Measurements from ENCODE around the gene CD99L2.

- TF ChIP-seq PATZ1 (CRISPR knock-in tag; IDR thresholded peaks at IDR 0.05; ENCODE audit: borderline replicate concordance) (no peak), ESRRG (CRISPR knock-in tag; IDR thresholded peaks at IDR 0.05) (no peak), GLIS3 (CRISPR knock-in tag; IDR thresholded peaks at IDR 0.05) (no peak), ZFP30 (CRISPR knock-in tag; IDR thresholded peaks at IDR 0.05) (no peak), PPARA (CRISPR knock-in tag; IDR thresholded peaks at IDR 0.05; ENCODE audit: borderline replicate concordance) (no peak), RARB (CRISPR knock-in tag; IDR thresholded peaks at IDR 0.05) (no peak), BACH2 (CRISPR knock-in tag; IDR thresholded peaks at IDR 0.05; ENCODE audit: borderline replicate concordance) (no peak), OSR1 (CRISPR knock-in tag; IDR thresholded peaks at IDR 0.05) (no peak), TOX (CRISPR knock-in tag; IDR thresholded peaks at IDR 0.05; ENCODE audit: borderline replicate concordance) (no peak)
- TF ChIP-seq, protein P1, sequence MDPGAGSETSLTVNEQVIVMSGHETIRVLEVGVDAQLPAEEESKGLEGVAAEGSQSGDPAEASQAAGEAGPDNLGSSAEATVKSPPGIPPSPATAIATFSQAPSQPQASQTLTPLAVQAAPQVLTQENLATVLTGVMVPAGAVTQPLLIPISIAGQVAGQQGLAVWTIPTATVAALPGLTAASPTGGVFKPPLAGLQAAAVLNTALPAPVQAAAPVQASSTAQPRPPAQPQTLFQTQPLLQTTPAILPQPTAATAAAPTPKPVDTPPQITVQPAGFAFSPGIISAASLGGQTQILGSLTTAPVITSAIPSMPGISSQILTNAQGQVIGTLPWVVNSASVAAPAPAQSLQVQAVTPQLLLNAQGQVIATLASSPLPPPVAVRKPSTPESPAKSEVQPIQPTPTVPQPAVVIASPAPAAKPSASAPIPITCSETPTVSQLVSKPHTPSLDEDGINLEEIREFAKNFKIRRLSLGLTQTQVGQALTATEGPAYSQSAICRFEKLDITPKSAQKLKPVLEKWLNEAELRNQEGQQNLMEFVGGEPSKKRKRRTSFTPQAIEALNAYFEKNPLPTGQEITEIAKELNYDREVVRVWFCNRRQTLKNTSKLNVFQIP (CRISPR knock-in tag; IDR thresholded peaks at IDR 0.05; ENCODE audit: borderline replicate concordance, low read depth): no peak
Measured at GRCh38 chrX:150767475-150768131, 130.9 kb downstream of the CD99L2 start.
